ENCODE data around the gene WDHD1. TPM values are rescaled to one million over a fixed set of nuclear protein-coding genes. Genes with fewer than 3 reads are reported as not detected.
"Not testable (repeated sequence)": the region's sequence is repeated elsewhere in the genome, so short reads cannot be mapped to it uniquely, and the experiment has no call there.

WDHD1 gene
- total RNA-seq, 1 donor from 2014 or later: 18.0 TPM

DNA sequence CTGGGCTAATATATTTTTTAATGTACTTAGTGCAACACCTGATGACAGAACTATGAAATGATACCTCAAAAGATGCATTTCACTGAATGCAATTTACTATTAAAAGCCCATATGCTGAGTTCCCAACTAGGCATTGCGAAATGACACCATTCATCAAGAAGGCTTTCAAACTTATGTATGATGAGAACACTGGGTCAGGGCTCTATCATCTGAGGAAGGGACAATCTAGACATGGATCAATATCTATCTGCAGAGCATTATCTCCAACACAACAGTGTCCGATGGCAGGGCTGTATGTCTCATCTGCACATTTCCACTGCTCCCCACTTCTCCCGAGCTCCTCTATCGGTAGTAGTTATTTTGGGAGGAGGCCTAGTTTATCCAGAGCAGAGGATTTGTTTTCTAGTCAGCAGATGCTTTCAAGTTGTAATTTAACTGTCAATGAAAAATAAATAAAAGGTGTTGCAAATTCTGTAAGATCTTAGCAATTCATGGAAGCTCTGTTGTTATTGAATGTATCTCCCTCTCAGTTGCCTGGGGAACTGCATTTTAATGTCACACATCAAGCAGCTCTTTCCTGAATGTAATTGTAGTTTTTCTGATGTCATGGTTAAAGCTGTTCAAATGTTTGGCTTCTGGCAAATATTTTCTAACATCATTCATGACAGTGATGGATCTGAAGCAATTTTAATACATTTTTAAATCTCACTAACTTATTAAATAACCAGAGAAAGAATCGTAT is 116.9 kb downstream of the WDHD1 start:
- DNase-seq (ENCODE audit: low read depth, low spot score): no peak

DNA sequence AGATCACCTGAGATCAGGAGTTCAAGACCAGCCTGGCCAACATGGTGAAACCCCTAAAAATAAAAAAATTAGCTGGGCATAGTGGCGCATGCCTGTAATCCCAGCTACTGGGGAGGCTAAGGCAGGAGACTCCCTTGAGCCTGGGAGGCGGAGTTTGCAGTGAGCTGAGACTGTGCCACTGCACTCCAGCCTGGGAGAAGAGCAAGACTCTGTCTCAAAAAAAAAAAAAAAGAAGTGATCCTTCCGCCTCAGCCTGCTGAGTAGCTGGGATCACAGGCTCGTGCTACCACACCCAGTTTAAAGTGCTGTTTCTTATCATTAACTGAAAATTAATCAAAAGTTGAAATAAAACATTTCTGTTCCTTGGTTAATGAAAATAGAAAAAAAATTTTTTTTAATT is 117.9 kb downstream of the WDHD1 start:
- DNase-seq (ENCODE audit: low read depth, low spot score): not testable (repeated sequence)

DNA sequence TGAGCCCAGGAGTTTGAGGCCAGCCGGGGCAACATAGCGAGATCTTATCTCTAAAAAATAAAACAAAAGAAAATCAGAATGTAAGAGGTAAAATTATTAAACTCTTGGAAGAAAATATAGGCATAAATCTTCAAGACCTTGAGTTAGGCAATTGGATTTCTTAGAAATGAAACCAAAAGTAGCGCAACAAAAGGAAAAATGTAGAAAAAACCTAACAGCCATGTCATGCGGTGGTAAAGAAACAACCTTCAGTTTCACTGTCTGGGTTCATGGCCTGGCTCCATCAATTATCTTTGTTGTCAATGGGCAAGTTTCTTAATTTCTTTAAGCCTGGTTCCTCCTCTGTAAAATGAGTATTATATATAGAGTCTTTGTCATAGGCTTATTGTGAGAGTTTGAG is 118.7 kb downstream of the WDHD1 start:
- DNase-seq (ENCODE audit: low read depth, low spot score): no peak

DNA sequence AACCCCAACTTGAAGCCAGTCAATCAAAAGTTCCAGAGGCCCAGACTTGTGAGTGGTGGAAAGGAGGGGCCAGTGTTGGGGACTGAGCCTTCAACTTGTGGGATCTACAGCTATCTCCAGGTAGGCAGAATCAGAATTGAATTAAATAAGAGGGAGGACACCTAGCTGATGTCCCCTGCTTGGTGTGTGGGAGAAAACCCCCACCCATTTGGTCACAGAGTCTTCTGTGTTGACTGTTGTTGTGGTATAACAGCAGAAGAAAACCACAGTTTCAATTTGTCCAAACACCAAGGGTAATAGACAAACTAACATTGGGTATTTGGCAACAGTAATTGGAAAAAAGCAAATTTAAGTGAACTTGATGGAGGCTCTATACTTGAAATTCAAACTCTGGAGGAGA is 120.8 kb downstream of the WDHD1 start:
- DNase-seq (ENCODE audit: low read depth, low spot score): no peak

DNA sequence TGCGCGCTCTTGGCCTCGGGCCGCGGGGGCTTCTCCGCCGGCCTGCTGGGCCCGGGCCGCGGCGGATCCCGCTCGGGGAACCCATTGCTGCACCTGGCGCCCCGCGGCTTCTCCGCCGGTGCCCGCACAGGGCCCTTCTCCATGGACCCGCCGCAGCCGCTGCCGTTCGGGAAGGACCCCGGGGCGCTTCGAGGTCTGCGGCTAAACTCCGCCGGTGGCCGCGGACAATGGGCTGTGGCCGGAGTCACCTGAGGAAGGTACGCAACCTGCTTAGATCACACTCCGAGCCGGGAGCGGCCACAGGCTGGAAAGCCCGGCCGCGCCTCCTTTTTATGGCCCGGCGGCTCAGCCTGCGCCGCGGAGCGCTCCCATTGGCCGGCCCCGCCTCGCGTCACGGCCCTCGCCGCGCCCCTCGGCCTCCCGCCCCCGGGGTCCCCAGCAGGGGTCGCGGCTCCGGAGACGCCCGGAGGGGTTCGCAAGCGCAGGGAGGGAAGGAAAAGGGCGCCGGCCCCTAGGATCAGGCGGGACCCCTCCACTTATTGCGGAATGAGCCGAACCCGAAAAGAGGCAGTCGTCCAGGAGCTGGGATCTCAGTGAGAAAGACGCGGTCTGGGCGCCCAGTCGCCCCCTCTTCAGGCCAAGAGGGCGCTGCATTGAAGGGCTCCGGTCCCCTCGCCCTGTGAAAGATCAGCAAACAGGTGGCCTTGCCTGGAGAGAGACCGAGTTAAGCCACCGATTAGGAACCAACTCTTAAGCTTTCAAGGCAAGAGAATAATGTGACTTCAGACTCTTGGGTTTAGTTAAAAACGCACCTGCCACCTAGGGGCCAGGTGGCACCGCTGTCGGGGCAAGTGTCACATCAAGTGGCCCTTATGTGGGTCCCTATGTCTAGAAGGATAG is 124.1 kb downstream of the WDHD1 start, which contains the start of gene GCH1:
Gene GCH1, minus strand, starts transcription at position 306 of the 900 bp plus-strand sequence. Its CDS starts 163 bp downstream, at position 143.
- DNase-seq (ENCODE audit: low read depth, low spot score): no peak

DNA sequence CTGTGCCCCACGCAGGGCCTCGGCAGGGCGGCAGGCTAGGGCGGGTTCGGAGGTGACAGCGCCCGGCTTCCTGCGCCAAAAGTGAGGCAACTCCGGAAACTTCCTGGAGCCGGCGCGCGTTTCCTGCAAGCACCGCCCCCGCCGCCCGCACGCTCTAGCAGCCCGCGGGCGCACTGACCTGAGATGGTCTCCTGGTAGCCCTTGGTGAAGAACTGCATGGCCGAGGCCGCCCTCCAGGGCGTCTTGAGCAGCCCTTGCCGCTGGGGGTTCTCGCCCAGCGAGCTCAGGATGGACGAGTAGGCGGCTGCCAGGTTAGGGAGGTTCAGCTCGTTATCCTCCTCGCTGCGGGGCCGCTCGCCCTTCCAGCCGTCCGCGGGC is 124.8 kb downstream of the WDHD1 start:
- no peak for DNase-seq (ENCODE audit: low read depth, low spot score)

DNA sequence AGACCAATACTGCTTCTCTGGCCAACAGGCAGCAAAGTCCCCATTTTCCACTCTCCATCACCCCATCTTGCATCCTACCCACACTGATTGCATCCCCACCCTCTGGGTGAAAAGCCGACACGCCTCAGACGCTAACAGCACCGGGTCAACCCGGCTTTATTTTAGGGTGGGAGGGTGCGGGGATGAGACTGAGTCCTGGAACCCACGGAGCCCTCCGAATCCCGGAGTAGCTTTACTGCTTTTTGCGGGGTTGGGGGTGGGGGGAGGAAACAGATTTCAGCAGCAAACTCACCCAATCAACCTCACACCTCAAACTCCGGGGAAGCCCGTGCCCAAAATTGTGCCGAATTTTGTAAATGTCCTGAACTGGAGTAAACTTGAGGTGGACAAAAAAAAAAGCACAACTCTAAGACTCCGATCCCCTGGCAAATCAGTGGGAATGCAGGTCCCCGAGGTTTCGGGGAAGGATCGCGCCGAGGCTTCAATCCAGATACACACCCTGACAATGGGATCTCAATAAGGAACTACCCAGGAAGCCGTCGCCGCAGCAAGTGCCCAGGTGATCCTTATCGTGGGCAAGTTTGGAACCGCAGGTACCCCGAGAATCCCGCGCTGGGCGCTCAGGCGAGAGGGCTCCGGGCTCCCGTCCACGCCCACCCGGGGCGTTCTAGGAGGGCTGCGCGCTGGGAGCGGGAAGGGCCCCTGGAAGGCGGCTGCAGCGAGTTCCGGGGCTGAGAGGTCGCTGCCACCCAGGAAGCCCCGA is 125.3 kb downstream of the WDHD1 start:
- no peak for DNase-seq (ENCODE audit: low read depth, low spot score)

DNA sequence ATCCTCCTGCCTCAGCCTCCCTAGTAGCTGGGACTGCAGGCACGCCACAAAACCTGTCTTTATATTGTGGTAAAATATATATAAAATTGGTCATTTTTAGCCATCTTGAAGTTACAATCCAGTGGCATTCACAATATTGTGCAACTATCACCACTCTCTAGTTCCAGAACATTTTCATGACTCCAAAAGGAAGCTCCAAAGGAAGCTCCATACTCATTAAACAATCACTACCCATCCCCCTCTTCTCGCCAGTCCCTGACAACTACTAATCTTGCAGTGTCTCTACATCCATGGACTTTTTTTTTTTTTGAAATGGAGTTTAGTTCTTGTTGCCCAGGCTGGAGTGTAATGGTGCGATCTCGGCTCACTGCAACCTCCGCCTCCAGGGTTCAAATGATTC is 127.3 kb downstream of the WDHD1 start:
- no peak for DNase-seq (ENCODE audit: low read depth, low spot score)

DNA sequence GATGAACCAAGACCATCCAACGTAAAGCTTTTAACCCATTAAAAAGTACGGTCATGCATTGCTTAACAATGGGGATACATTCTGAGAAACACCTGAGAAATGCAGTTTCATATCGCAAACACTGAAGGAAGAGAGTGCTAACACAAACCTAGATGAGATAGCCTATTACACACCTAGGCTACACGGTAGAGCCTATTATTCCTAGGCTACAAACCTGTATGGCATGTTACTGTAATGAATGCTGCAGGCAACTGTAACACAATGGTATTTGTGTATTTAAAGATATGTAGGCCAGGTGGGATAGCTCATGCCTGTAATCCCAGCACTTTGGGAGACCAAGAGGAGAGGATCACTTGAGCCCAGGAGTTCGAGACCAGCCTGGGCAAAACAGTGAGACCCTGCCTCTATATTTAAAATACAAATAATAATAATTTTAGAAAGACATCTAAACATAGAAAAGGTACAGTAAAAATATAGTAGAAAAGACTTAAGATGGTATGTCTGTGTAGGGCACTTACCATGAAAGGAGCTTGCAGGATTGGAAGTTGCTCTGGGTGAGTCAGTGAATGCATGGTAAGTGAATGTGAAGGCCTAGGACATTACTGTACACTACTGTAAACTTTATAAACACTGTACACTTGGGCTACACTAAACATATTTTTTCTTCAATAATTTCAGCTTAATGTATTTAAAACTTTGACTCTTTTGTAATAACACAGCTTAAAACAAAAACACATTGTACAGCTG is 128.9 kb downstream of the WDHD1 start:
- not testable (repeated sequence) for DNase-seq (ENCODE audit: low read depth, low spot score)

DNA sequence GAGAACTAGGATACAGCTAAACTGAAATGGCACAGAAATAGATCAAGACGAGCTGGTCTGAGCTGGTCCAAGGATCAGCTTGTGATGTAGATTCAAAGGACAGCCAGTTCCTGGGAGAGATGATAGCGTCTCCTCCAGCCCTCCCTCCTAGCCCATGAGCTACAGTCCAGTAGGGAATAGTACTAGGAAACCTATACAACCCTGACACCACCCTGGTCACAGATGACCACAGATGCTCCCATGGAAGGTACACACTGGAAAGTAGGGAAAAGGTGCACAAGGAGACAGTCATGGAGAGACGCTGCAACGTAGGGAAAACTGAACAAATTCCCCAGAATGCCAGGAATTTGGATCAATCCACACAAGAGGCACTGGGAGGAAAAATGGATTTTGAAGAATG is 131.2 kb downstream of the WDHD1 start:
- DNase-seq (ENCODE audit: low read depth, low spot score): no peak

DNA sequence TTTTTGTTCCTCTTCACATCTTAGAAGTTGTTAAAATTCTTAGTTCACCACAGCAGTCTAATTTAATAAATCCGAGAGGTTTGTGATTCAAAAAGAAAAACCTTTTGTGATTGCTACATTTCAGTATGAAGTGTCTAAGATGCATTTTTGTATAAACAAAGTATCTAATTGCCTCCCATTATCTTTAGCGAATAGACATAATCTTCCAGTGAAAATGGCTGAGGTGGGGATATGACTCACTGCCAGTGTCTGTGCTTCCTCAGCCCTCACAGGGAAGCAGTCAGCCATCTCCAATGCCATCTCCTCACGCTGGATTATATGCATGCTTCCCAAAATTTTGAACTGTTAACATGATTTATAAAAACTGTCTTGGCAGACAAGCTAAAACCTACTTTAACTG is 131.9 kb downstream of the WDHD1 start:
- DNase-seq (ENCODE audit: low read depth, low spot score): no peak

DNA sequence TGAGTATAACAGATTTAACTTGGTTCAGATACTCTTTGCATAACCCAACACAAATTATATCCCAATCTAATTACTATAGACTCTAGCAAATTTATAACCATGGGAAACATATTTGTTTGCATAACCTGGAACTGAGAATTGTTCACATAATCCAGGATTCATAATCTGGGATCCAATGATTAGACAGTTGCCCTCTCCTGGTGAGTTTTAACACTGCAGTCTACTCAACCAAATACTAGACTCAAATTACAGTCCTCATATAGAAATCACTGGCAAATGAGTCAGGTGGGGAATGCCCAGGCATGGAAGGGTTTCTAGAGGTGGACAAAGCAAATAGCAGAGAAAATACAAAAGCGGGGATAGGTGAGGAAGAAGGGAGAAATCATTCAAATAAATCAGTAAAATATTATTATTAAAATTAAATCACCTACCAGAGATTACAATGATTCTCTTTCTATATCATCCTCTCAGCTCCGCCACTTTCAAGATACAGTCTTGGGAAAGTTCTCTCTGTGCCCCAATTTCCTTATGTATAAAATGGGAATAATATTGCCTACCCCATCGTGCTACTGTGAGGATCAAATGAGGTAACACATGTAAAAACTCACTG is 133.6 kb downstream of the WDHD1 start:
- DNase-seq (ENCODE audit: low read depth, low spot score): no peak

DNA sequence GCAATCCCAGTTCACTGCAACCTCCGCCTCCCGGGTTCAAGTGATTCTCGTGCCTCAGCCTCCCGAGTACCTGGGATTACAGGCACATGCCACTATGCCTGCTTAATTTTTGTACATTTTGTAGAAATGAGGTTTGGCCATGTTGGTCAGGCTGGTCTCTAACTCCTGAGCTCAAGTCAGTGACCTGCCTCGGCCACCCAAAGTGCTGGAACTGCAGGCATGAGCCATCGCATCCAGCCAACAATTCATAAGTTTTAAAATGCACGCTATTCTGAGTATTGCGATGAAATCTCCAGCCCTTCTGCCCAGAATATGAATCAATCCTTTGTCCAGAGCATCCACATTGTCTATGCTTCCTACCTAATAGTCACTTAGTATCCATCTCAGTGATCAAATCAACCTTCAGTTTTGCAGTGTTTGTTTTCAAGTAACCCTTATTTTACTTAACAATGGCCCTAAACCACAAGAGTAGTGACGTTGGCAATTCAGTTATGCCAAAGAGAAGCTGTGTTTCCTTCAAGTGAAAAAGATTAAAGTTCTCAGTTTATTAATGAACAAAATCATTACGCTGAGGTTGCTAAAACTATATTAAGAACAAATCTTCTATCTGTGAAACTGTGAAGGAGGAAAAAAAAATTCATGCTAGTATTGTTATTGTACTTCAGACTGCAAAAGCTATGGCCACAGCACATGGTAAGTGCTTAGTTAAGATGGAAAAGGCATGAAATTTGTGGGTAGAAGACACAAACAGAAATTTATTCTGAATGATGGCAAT is 135.2 kb downstream of the WDHD1 start:
- DNase-seq (ENCODE audit: low read depth, low spot score): no peak

DNA sequence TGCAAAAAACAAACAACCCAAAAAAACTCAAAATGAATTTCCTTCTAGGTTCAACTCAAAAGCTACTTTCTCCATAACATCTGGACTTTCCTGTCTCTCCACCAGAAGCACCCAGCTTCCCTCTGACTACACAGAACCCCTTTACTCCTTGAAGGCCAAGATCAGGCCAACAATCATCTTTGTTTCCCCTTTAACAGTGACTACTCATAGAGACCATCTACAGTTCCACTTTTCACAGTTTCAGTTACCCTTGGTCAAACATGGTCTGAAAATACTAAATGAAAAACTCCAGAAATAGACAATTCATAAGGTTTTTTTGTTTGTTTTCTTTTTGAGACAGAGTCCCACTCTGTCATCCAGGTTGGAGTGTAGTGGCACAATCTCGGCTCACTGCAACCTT is 136.1 kb downstream of the WDHD1 start:
- no peak for DNase-seq (ENCODE audit: low read depth, low spot score)

DNA sequence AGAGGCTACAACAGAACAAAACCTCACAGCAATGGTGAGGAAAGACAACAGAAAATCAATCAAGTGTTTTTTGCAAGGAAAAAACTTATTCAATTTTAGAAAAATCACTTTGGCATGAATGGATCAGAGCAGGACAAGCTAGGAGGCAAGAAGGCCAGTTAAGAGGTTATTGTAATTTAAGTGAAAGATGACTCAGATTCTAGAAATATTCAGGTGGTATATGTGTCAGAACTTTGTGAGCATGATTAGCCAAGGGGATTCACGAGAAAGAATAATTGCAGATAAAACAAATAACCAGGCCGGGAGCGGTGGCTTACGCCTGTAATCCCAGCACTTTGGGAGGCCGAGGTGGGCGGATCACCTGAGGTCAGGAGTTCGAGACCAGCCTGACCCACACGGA is 137.0 kb downstream of the WDHD1 start:
- no peak for DNase-seq (ENCODE audit: low read depth, low spot score)

Other genes with a start within 250 kb of the WDHD1 start
- gene GCH1, start 124.3 kb downstream of the WDHD1 start, total RNA-seq: 4.4 and 7.1 TPM in 2 replicates
- 18.1 and 29.4 TPM in 2 replicates for gene SOCS4, start 137 bp upstream of the WDHD1 start, total RNA-seq
- 22.9 and 23.7 TPM in 2 replicates for gene MAPK1IP1L, start 24.5 kb upstream of the WDHD1 start, total RNA-seq
- gene LGALS3, start 102.2 kb upstream of the WDHD1 start, total RNA-seq: 48.6 and 60.1 TPM in 2 replicates
- 48.5 and 77.7 TPM in 2 replicates for gene DLGAP5, start 164.5 kb upstream of the WDHD1 start, total RNA-seq
- 27.6 and 31.7 TPM in 2 replicates for gene FBXO34, start 244.3 kb upstream of the WDHD1 start, total RNA-seq